IMR-90 (cell line): ENCODE measurements around the gene CRYGC. TPM values are rescaled to one million over a fixed set of nuclear protein-coding genes. Genes with fewer than 3 reads are reported as not detected.

Experiments used
- ATAC-seq: fragments of 200-7000 bp; cut with Tn5 transposase; 2 replicates; pipeline ENCODE4 v1.9.1; 2020; ENCODE audit warnings: low read depth, mild to moderate bottlenecking, moderate library complexity
- BruUV-seq: library from RNA; stranded (reverse); fragments of 400-500 nt; replicated peaks from 2 replicates; lab custom pipeline; 2021; lab: Mats Ljungman, UMichigan
- CTCF ChIA-PET: fragments of 300-600 bp; formaldehyde crosslinking; extraction: SDS; loops from one replicate; lab custom pipeline; 2021; ENCODE audit warnings: antibody characterized with exemption; lab: Yijun Ruan, JAX
- POLR2A ChIA-PET: fragments of 300-600 bp; sonication (Branson Sonifier 250); formaldehyde crosslinking; loops from one replicate; lab custom pipeline; 2022; ENCODE audit warnings: antibody characterized with exemption; ENCODE audit not compliant: unreplicated experiment; lab: Charles Lee
- DNase-seq: peaks from one replicate; pipeline ENCODE4 v3.0.0; 2013
- H2AFZ ChIP-seq: replicated peaks from 2 replicates; pipeline ENCODE3; 2013; ENCODE audit warnings: low read length, mild to moderate bottlenecking; ENCODE audit not compliant: poor library complexity
- H2AK5ac ChIP-seq: 2 replicates; pipeline ENCODE4 v1.6.1; 2013; ENCODE audit warnings: low read depth, low read length, inconsistent platforms
- H2AK9ac ChIP-seq: replicated peaks from 2 replicates; pipeline ENCODE3; 2013; ENCODE audit warnings: mild to moderate bottlenecking, low read depth, low read length, moderate library complexity; ENCODE audit not compliant: poor library complexity
- H2BK120ac ChIP-seq: 2 replicates; pipeline ENCODE4 v1.6.1; 2013; ENCODE audit warnings: low read depth, low read length, inconsistent platforms
- H2BK15ac ChIP-seq: 3 replicates; pipeline ENCODE4 v1.6.1; 2013; ENCODE audit warnings: low read depth, low read length, inconsistent platforms
- H2BK20ac ChIP-seq: 2 replicates; pipeline ENCODE4 v1.6.1; 2013; ENCODE audit warnings: low read depth, mild to moderate bottlenecking, inconsistent platforms, low read length, moderate library complexity
- H2BK5ac ChIP-seq: 2 replicates; pipeline ENCODE4 v1.6.1; 2013; ENCODE audit warnings: mild to moderate bottlenecking, low read depth, low read length, inconsistent platforms; ENCODE audit not compliant: poor library complexity, severe bottlenecking
- H3K14ac ChIP-seq: replicated peaks from 2 replicates; pipeline ENCODE4 v1.6.1; 2013; ENCODE audit warnings: low read depth, low read length, inconsistent platforms
- H3K18ac ChIP-seq: 2 replicates; pipeline ENCODE4 v1.6.1; 2013; ENCODE audit warnings: low read depth, low read length, control low read depth
- H3K23ac ChIP-seq: 2 replicates; pipeline ENCODE4 v1.6.1; 2013; ENCODE audit warnings: low read depth, low read length, inconsistent platforms
- H3K27ac ChIP-seq: 2 replicates; pipeline ENCODE4 v1.5.1; 2013; ENCODE audit warnings: mild to moderate bottlenecking, control low read depth, low read length; ENCODE audit not compliant: insufficient read depth
- H3K27me3 ChIP-seq: 2 replicates; pipeline ENCODE4 v1.6.1; 2013; ENCODE audit warnings: low read length; ENCODE audit not compliant: control insufficient read depth, insufficient read depth
- H3K36me3 ChIP-seq: 2 replicates; pipeline ENCODE4 v1.6.1; 2013; ENCODE audit warnings: low read length, mixed read lengths; ENCODE audit not compliant: control insufficient read depth, insufficient read depth
- H3K4ac ChIP-seq: 2 replicates; pipeline ENCODE4 v1.6.1; 2013; ENCODE audit warnings: low read depth, low read length, inconsistent platforms
- H3K4me1 ChIP-seq: 2 replicates; pipeline ENCODE4 v1.6.1; 2013; ENCODE audit warnings: low read length, mixed read lengths; ENCODE audit not compliant: control insufficient read depth, insufficient read depth
- H3K4me2 ChIP-seq: 2 replicates; pipeline ENCODE4 v1.6.1; 2013; ENCODE audit warnings: low read depth, mild to moderate bottlenecking, control low read depth, low read length, moderate library complexity
- H3K4me3 ChIP-seq: 2 replicates; pipeline ENCODE4 v1.5.1; 2013; ENCODE audit warnings: low read depth, mild to moderate bottlenecking, control low read depth, low read length, moderate library complexity; ENCODE audit not compliant: insufficient read depth
- H3K56ac ChIP-seq: 2 replicates; pipeline ENCODE4 v1.6.1; 2013; ENCODE audit warnings: low read length, inconsistent platforms; ENCODE audit not compliant: insufficient read depth; ENCODE audit errors: extremely low read depth
- H3K79me1 ChIP-seq, 2 experiments: 2 replicates each; pipeline ENCODE4 v1.6.1; 2013; ENCODE audit warnings: low read length in 2 of 2, inconsistent platforms in 1 of 2, low read depth in 1 of 2
- H3K9ac ChIP-seq: 2 replicates; pipeline ENCODE4 v1.6.1; 2013; ENCODE audit warnings: low read depth, low read length, control low read depth
- H3K9me1 ChIP-seq: 2 replicates; pipeline ENCODE4 v1.6.1; 2013; ENCODE audit warnings: low read length, inconsistent platforms; ENCODE audit not compliant: insufficient read depth
- H3K9me3 ChIP-seq: 2 replicates; pipeline ENCODE4 v1.6.1; 2013; ENCODE audit warnings: low read length; ENCODE audit not compliant: control insufficient read depth, insufficient read depth
- H4K20me1 ChIP-seq: 2 replicates; pipeline ENCODE4 v1.6.1; 2013; ENCODE audit warnings: low read length, inconsistent platforms; ENCODE audit not compliant: insufficient read depth
- H4K5ac ChIP-seq: 2 replicates; pipeline ENCODE4 v1.6.1; 2013; ENCODE audit warnings: mild to moderate bottlenecking, low read depth, low read length, control low read depth
- H4K8ac ChIP-seq, 2 experiments: 2 replicates each; pipeline ENCODE4 v1.6.1; 2013; ENCODE audit warnings: low read depth in 2 of 2, low read length in 2 of 2, control low read depth in 1 of 2, inconsistent platforms in 1 of 2
- H4K91ac ChIP-seq: 2 replicates; pipeline ENCODE4 v1.6.1; 2013; ENCODE audit warnings: low read depth, low read length, inconsistent platforms; ENCODE audit not compliant: insufficient read depth
- CEBPB ChIP-seq: IDR thresholded peaks from 2 replicates; pipeline ENCODE4 v1.6.1; 2012; ENCODE audit warnings: low read depth, low read length, improper control_type of control experiment
- CTCF ChIP-seq: conservative IDR thresholded peaks from 2 replicates; pipeline ENCODE4 v1.5.1; 2012; ENCODE audit warnings: mild to moderate bottlenecking, low read depth, low read length, improper control_type of control experiment
- ELK1 ChIP-seq: fragments of 150-350 bp; IDR thresholded peaks from 2 replicates; pipeline ENCODE4 v1.6.1; 2016; ENCODE audit warnings: low read depth, mild to moderate bottlenecking, low read length, moderate library complexity, borderline replicate concordance
- FOS ChIP-seq: fragments of 150-350 bp; IDR thresholded peaks from 2 replicates; pipeline ENCODE4 v1.6.1; 2016; ENCODE audit warnings: low read depth, low read length
- MAFK ChIP-seq: IDR thresholded peaks from 2 replicates; pipeline ENCODE4 v1.6.1; 2012; ENCODE audit warnings: low read depth, low read length, improper control_type of control experiment
- MXI1 ChIP-seq: IDR thresholded peaks from 2 replicates; pipeline ENCODE4 v1.6.1; 2012; ENCODE audit warnings: low read depth, mild to moderate bottlenecking, low read length, moderate library complexity, borderline replicate concordance
- NFE2L2 ChIP-seq: fragments of 150-350 bp; IDR thresholded peaks from 2 replicates; pipeline ENCODE4 v1.6.1; 2016; ENCODE audit warnings: low read depth, mild to moderate bottlenecking, low read length
- POLR2A ChIP-seq: IDR thresholded peaks from 2 replicates; pipeline ENCODE4 v1.6.1; 2012; ENCODE audit warnings: mild to moderate bottlenecking, low read depth, low read length
- RAD21 ChIP-seq: IDR thresholded peaks from 2 replicates; pipeline ENCODE4 v1.6.1; 2012; ENCODE audit warnings: low read length, improper control_type of control experiment
- RCOR1 ChIP-seq: IDR thresholded peaks from 2 replicates; pipeline ENCODE4 v1.6.1; 2012; ENCODE audit warnings: mild to moderate bottlenecking, low read length, improper control_type of control experiment; ENCODE audit not compliant: insufficient replicate concordance
- RFX5 ChIP-seq: IDR thresholded peaks from 2 replicates; pipeline ENCODE4 v1.8.0; 2012; ENCODE audit warnings: low read depth, mild to moderate bottlenecking, low read length, moderate library complexity
- SMC3 ChIP-seq: fragments of 150-350 bp; IDR thresholded peaks from 2 replicates; pipeline ENCODE4 v1.6.1; 2016; ENCODE audit warnings: low read depth, mild to moderate bottlenecking, antibody characterized with exemption, low read length, moderate library complexity
- USF2 ChIP-seq: fragments of 150-350 bp; IDR thresholded peaks from 2 replicates; pipeline ENCODE4 v1.6.1; 2017; ENCODE audit warnings: mild to moderate bottlenecking, antibody characterized with exemption, low read length, low read depth
- WGBS, 2 experiments: methylation state at CpG; one replicate each; pipeline versions ENCODE4 v1.1.5 to v1.1.7; 2013; ENCODE audit warnings: missing lambda C conversion rate in 2 of 2; ENCODE audit not compliant: insufficient read length in 1 of 2; ENCODE audit errors: extremely low coverage in 2 of 2; 5-methylcytosine and 5-hydroxymethylcytosine counted together
- dilution Hi-C: fragments of 300-500 bp; cut with HindIII; formaldehyde crosslinking; loops from one replicate; pipeline ENCODE4 v1.14.3; 2018; ENCODE audit warnings: low sequenced_read_pairs; ENCODE audit not compliant: unreplicated experiment
- in situ Hi-C: fragments of 300-500 bp; cut with MboI; formaldehyde crosslinking; loops from 3 replicates; pipeline ENCODE4 v1.14.3; 2019; ENCODE audit warnings: low sequenced_read_pairs, inconsistent platforms, mixed read lengths
- intact Hi-C: fragments of 100-400 bp; cut with micrococcal nuclease; formaldehyde crosslinking; loops from 2 replicates; pipeline ENCODE4 v1.10.0; 2022
- polyA plus RNA-seq, 3 experiments: library from polyadenylated mRNA; depleted of rRNA; stranded (reverse); fragments of >200 nt; gene quantifications; 2 replicates each; pipeline ENCODE4 v1.2.3, GENCODE V29; 2012; ENCODE audit warnings: low replicate concordance in 1 of 3
- total RNA-seq: library from RNA; depleted of rRNA; stranded (reverse); fragments of >200 nt; gene quantifications from 2 replicates; pipeline ENCODE4 v1.2.3, GENCODE V29; 2012

The CRYGC gene
- total and polyA plus RNA-seq, 2 of the 4 experiments (the other 2 are of a cell fraction) = not detected

- ATAC-seq (no peak), DNase-seq (no peak)
- no peaks in the 10 kb centered on the region for H3K9me1 ChIP-seq
- no peaks in the 10 kb centered on the region for H3K36me3 ChIP-seq
- H3K4ac ChIP-seq = no peak overlapping the region
- H3K4me1 ChIP-seq = no peaks in the 10 kb centered on the region
- H4K5ac ChIP-seq = no peak overlapping the region
- no peak overlapping the region for H3K9ac ChIP-seq
- POLR2A ChIA-PET = no interaction called here
- H2BK20ac ChIP-seq = no peak overlapping the region
- H3K79me1 ChIP-seq = no peaks in the 10 kb centered on the region
- H3K4me3 ChIP-seq = no peak overlapping the region
- no peak overlapping the region for H3K18ac ChIP-seq
- peaks cover 2% of the 10 kb centered on the region for H3K27me3 ChIP-seq
- no peak overlapping the region for H4K8ac ChIP-seq
- H3K4me2 ChIP-seq = no peak overlapping the region
- no peak overlapping the region for H2BK15ac ChIP-seq
- H2BK120ac ChIP-seq = no peak overlapping the region
- H4K91ac ChIP-seq = no peak overlapping the region
- dilution Hi-C loops (no loop called here), intact Hi-C loops (no loop called here), in situ Hi-C loops (no loop called here)
- H2AFZ ChIP-seq = no peak overlapping the region
- no peak overlapping the region for H2AK5ac ChIP-seq
- no peaks in the 10 kb centered on the region for H3K9me3 ChIP-seq
- H4K20me1 ChIP-seq = no peaks in the 10 kb centered on the region
- H3K56ac ChIP-seq = no peak overlapping the region
- no peak overlapping the region for H2AK9ac ChIP-seq
- no peak overlapping the region for H3K23ac ChIP-seq
- TF ChIP-seq ELK1 = no peak
- no peak for TF ChIP-seq CTCF
- no peak for TF ChIP-seq USF2
- TF ChIP-seq RAD21 = no peak
- TF ChIP-seq RCOR1 = no peak
- no peak for TF ChIP-seq SMC3
- no peak for TF ChIP-seq RFX5
- TF ChIP-seq CEBPB = no peak
- no peak for TF ChIP-seq NFE2L2
- no peak for TF ChIP-seq FOS
- no peak for TF ChIP-seq MAFK
- no peak for TF ChIP-seq POLR2A
- TF ChIP-seq MXI1 = no peak
- no TSS peak for BruUV-seq
- no peak overlapping the region for H3K14ac ChIP-seq
- no peak overlapping the region for H3K27ac ChIP-seq
- WGBS, 2 experiments = no CpG with 5 or more reads among the region's 2 CpGs
- H2BK5ac ChIP-seq = no peak overlapping the region
- CTCF ChIA-PET = no interaction called here
These were observed 31.4 kb downstream of the CRYGC start for GRCh38 chr2:208098267-208098666.
